DOHH2 (cell line): ENCODE data around the gene HUWE1.

Experiments used
- H3F3A ChIP-seq: fragments of 200-600 bp; sonication (generic), shearing (Covaris generic); 2 replicates; pipeline ENCODE4 v1.6.0; 2016; ENCODE audit warnings: antibody characterized with exemption, mild to moderate bottlenecking; ENCODE audit not compliant: control insufficient read depth, insufficient read depth
- H3K27ac ChIP-seq: fragments of 200-600 bp; sonication (generic); 2 replicates; pipeline ENCODE4 v1.5.1; 2014; ENCODE audit warnings: low read depth, mild to moderate bottlenecking, low read length, moderate library complexity
- H3K27me3 ChIP-seq: fragments of 200-600 bp; sonication (generic); 2 replicates; pipeline ENCODE4 v1.6.1; 2014; ENCODE audit warnings: mild to moderate bottlenecking, low read length, mixed read lengths; ENCODE audit not compliant: control insufficient read depth
- H3K36me3 ChIP-seq: fragments of 200-600 bp; sonication (generic); 2 replicates; pipeline ENCODE4 v1.6.1; 2014; ENCODE audit warnings: mild to moderate bottlenecking, low read length, moderate library complexity, mixed read lengths; ENCODE audit not compliant: control insufficient read depth
- H3K4me1 ChIP-seq: fragments of 200-600 bp; sonication (generic); 2 replicates; pipeline ENCODE4 v1.6.1; 2014; ENCODE audit warnings: mild to moderate bottlenecking, low read length, mixed read lengths; ENCODE audit not compliant: control insufficient read depth
- H3K4me2 ChIP-seq: fragments of 200-600 bp; sonication (generic); 2 replicates; pipeline ENCODE4 v1.6.0; 2014; ENCODE audit warnings: mild to moderate bottlenecking, low read length, moderate library complexity
- H3K4me3 ChIP-seq: fragments of 200-600 bp; sonication (generic); 2 replicates; pipeline ENCODE4 v1.5.1; 2014; ENCODE audit warnings: mild to moderate bottlenecking, low read length, mixed read lengths
- H3K79me2 ChIP-seq: fragments of 200-600 bp; sonication (generic); 2 replicates; pipeline ENCODE4 v1.6.1; 2014; ENCODE audit warnings: mild to moderate bottlenecking, low read length, mixed read lengths; ENCODE audit not compliant: control insufficient read depth
- H3K9me2 ChIP-seq: fragments of 200-600 bp; sonication (generic); replicated peaks from 2 replicates; pipeline ENCODE4 v1.6.1; 2014; ENCODE audit warnings: mild to moderate bottlenecking, low read length, mixed read lengths; ENCODE audit not compliant: control insufficient read depth
- H3K9me3 ChIP-seq: fragments of 200-600 bp; sonication (generic); 2 replicates; pipeline ENCODE4 v1.6.1; 2014; ENCODE audit warnings: antibody characterized with exemption, low read length, mixed read lengths; ENCODE audit not compliant: control insufficient read depth, insufficient read depth
- H4K20me1 ChIP-seq: fragments of 200-600 bp; sonication (generic); 2 replicates; pipeline ENCODE4 v1.6.0; 2014; ENCODE audit warnings: low read depth, mild to moderate bottlenecking, antibody characterized with exemption, low read length, moderate library complexity; ENCODE audit not compliant: control insufficient read depth, insufficient read depth
- CTCF ChIP-seq: fragments of 200-600 bp; sonication (generic); IDR thresholded peaks from one replicate; pipeline ENCODE4 v1.5.1; 2014; ENCODE audit warnings: antibody characterized with exemption, mild to moderate bottlenecking, low read depth, low read length; ENCODE audit not compliant: poor library complexity, severe bottlenecking
- EZH2phosphoT487 ChIP-seq: fragments of 200-600 bp; sonication (generic); IDR thresholded peaks from 2 replicates; pipeline ENCODE4 v1.6.1; 2017; ENCODE audit warnings: borderline replicate concordance, mild to moderate bottlenecking, antibody characterized with exemption, low read length, moderate library complexity, mixed read lengths

Gene HUWE1

GRCh38 chrX:53598169-53598568 lies 88.3 kb downstream of the HUWE1 start:
- H3K27me3 ChIP-seq: no peaks in the 10 kb centered on the region
- H3K79me2 ChIP-seq: no peaks in the 10 kb centered on the region
- no peaks in the 10 kb centered on the region for H4K20me1 ChIP-seq
- no peaks in the 10 kb centered on the region for H3K9me2 ChIP-seq
- H3K27ac ChIP-seq: no peak overlapping the region
- no peaks in the 10 kb centered on the region for H3F3A ChIP-seq
- no peaks in the 10 kb centered on the region for H3K4me1 ChIP-seq
- no peak overlapping the region for H3K4me3 ChIP-seq
- H3K4me2 ChIP-seq: no peak overlapping the region
- peaks cover 77% of the 10 kb centered on the region for H3K36me3 ChIP-seq
- H3K9me3 ChIP-seq: no peaks in the 10 kb centered on the region
- TF ChIP-seq EZH2phosphoT487 (no peak), CTCF (no peak)

- TF ChIP-seq CTCF (no peak), EZH2phosphoT487 (no peak)
- H4K20me1 ChIP-seq: no peaks in the 10 kb centered on the region
Measured at GRCh38 chrX:53595266-53595810, 91.2 kb downstream of the HUWE1 start.

GRCh38 chrX:53594354-53594753 lies 92.2 kb downstream of the HUWE1 start:
- Histone ChIP-seq H3F3A (no peaks in the 10 kb centered on the region), H3K36me3 (peaks cover 87% of the 10 kb centered on the region), H3K9me2 (no peaks in the 10 kb centered on the region), H3K4me3 (no peak overlapping the region), H3K9me3 (no peaks in the 10 kb centered on the region), H3K79me2 (no peaks in the 10 kb centered on the region), H3K27ac (no peak overlapping the region), H4K20me1 (no peaks in the 10 kb centered on the region), H3K4me1 (no peaks in the 10 kb centered on the region), H3K27me3 (no peaks in the 10 kb centered on the region), H3K4me2 (no peak overlapping the region)
- TF ChIP-seq EZH2phosphoT487: no peak
- no peak for TF ChIP-seq CTCF

More at GRCh38 chrX:53595266-53595810, 91.2 kb downstream of the HUWE1 start:
- Histone ChIP-seq H3K36me3 (peaks cover 87% of the 10 kb centered on the region), H3K27ac (no peak overlapping the region), H3K79me2 (no peaks in the 10 kb centered on the region), H3F3A (no peaks in the 10 kb centered on the region), H3K4me1 (no peaks in the 10 kb centered on the region), H3K4me2 (no peak overlapping the region), H3K4me3 (no peak overlapping the region), H3K9me3 (no peaks in the 10 kb centered on the region), H3K27me3 (no peaks in the 10 kb centered on the region), H3K9me2 (no peaks in the 10 kb centered on the region)
